ENCODE measurements around the gene PPM1H. TPM values are rescaled to one million over a fixed set of nuclear protein-coding genes. Genes with fewer than 3 reads are reported as not detected.
A peak's percentile ranks its signal among the peaks of the same experiment; 100 is the strongest.

Gene PPM1H
- total and polyA plus RNA-seq, 2 of the 8 experiments (the other 6 are each of a cell fraction or from before 2014, with no cell fraction given): 16.4 to 36.1 TPM

DNA sequence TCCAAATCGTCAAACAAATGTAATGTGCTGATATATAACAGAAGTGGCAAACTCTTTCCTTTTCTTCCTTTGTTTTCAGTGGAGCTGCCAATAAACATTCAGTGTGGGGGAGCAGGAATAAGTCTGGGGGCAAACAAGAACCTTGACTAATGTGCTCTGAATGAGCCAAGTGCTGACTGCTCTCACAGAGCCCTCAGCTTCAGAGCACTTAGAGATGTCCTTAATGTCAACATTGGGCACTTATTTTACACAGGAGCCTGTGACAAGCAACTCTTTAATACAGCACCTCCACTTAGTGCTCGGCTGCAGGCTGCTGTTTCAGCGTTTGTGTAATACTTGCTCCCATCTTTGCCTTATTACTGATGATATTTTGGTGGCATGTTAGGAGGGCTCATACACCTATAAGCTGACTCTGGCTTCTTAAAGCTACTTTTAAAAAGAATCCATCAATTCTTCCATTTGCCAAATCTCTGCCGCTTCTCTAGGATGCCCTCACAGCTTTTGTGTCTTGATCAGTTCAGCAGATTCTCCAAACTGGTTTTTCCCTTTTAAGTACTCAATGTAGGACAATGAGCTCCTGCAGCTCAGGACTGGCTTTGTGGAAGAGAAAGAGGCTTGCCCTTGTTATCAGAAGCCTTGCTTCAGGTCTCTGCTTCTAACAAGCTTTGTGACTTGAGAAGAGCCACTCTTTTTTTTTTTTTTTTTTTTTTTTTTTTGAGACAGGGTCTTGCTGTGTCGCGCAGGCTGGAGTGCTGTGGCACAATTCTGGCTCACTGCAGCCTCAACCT, 261.7 kb downstream of the PPM1H start:
- Histone ChIP-seq H3K79me1 (ENCODE audit: low read depth, low read length) (no peaks in the 10 kb centered on the region), H3K18ac (ENCODE audit: extremely low read depth, low read length) (0 out of 2 replicates have a peak overlapping the region, but pooled peaks have one; percentile 75), H3K4me3 (ENCODE audit: extremely low read depth in 1 of 4, insufficient read depth in 2 of 4, low read depth in 3 of 4, low read length in 4 of 4) (no peak overlapping the region), H3K79me2 (ENCODE audit: control insufficient read depth in 1 of 2, insufficient read depth in 2 of 2, low read length in 2 of 2) (no peaks in the 10 kb centered on the region), H4K20me1 (replicated peaks in 1 of 2; ENCODE audit: control insufficient read depth in 1 of 2, insufficient read depth in 2 of 2, low read length in 2 of 2) (no peaks in the 10 kb centered on the region), H3K14ac (ENCODE audit: insufficient read length) (no peak overlapping the region), H2BK12ac (ENCODE audit: low read depth, low read length) (no peak overlapping the region), H3K56ac (replicated peaks; ENCODE audit: insufficient read length, low read depth, low read length) (no peak overlapping the region), H3K9ac (replicated peaks in 1 of 4; ENCODE audit: extremely low read depth in 1 of 4, low read depth in 3 of 4, low read length in 3 of 4) (no peak overlapping the region), H3K23ac (ENCODE audit: insufficient read length) (no peak overlapping the region), H4K8ac (ENCODE audit: extremely low read depth, insufficient read depth, low read length) (no peak overlapping the region), H4K91ac (replicated peaks; ENCODE audit: insufficient read length, low read length) (no peak overlapping the region), H2AFZ (ENCODE audit: low read length) (no peak overlapping the region), H3K36me3 (ENCODE audit: control insufficient read depth in 2 of 4, insufficient read depth in 4 of 4, low read length in 3 of 4) (no peaks in the 10 kb centered on the region), H3K27ac (ENCODE audit: low read depth, low read length) (no peak overlapping the region), H3K4me1 (replicated peaks in 1 of 4; ENCODE audit: control insufficient read depth in 3 of 4, insufficient read depth in 4 of 4, low read length in 3 of 4) (peaks cover 0 to 8% (median 4%) of the 10 kb centered on the region in 4 experiments; a peak in 3 of 7 replicates), H3K27me3 (replicated peaks in 1 of 4; ENCODE audit: control insufficient read depth in 3 of 4, extremely low read depth in 1 of 4, insufficient read depth in 3 of 4, low read length in 3 of 4) (no peaks in the 10 kb centered on the region), H3K4me2 (ENCODE audit: insufficient read depth in 1 of 2, low read depth in 2 of 2, low read length in 2 of 2) (no peak overlapping the region), H3K23me2 (ENCODE audit: low read depth, low read length) (no peaks in the 10 kb centered on the region), H2BK120ac (replicated peaks; ENCODE audit: low read depth, low read length) (no peak overlapping the region), H3K4ac (replicated peaks; ENCODE audit: insufficient read length, low read depth, low read length) (no peak overlapping the region), H2BK15ac (ENCODE audit: low read length) (no peak overlapping the region), H2BK5ac (ENCODE audit: low read depth, low read length) (no peak overlapping the region), H3K9me3 (ENCODE audit: insufficient read depth in 2 of 2, low read depth in 1 of 2, low read length in 1 of 2) (peaks cover 5 to 10% of the 10 kb centered on the region in 2 experiments; a peak in 3 of 4 replicates), H2AK5ac (ENCODE audit: low read depth, low read length) (no peak overlapping the region), H2BK20ac (ENCODE audit: low read length) (no peak overlapping the region), H4K5ac (ENCODE audit: insufficient read length, low read depth, low read length) (no peak overlapping the region)
- FAIRE-seq: no peak
- POLR2A ChIA-PET (ENCODE audit: partially characterized antibody): interaction anchor here (1.0 to 1.6 kb wide), 3 partner anchors 16 to 31 kb away, joined by 3 to 6 read pairs (median 3); no protein-coding TSS in a partner anchor
- DNase-seq (ENCODE audit: low read depth in 1 of 2, low spot score in 2 of 2): no peak
- WGBS, 2 experiments (ENCODE audit: extremely low coverage in 1 of 2, insufficient coverage in 1 of 2, insufficient read length in 1 of 2, insufficient replicate concordance in 2 of 2, low coverage in 1 of 2, low lambda C conversion rate in 2 of 2, missing lambda C conversion rate in 1 of 2): 80% methylated on average over 4 of the region's 6 CpGs; no CpG with 5 or more reads in 1 of the 2 experiments
- CTCF ChIA-PET (ENCODE audit: partially characterized antibody): interaction anchor here (0.6 to 2.5 kb wide), 11 partner anchors 8 to 126 kb away, joined by 3 to 6 read pairs (median 3); no protein-coding TSS in a partner anchor
- TF ChIP-seq TEAD4 (IDR thresholded peaks at IDR 0.05; ENCODE audit: low read depth, low read length) (no peak), SAP30 (IDR thresholded peaks at IDR 0.05; ENCODE audit: insufficient read depth, insufficient replicate concordance, low read length) (no peak), JUN (IDR thresholded peaks at IDR 0.05; ENCODE audit: low read depth, low read length) (no peak), POLR2A (IDR thresholded peaks at IDR 0.05; ENCODE audit: control extremely low read depth in 1 of 2, low read depth in 2 of 2, low read length in 2 of 2) (no peak), EP300 (IDR thresholded peaks at IDR 0.05; ENCODE audit: borderline replicate concordance in 1 of 2, low read depth in 2 of 2, low read length in 2 of 2) (no peak), ATF3 (IDR thresholded peaks at IDR 0.05; ENCODE audit: insufficient read depth, low read depth, low read length) (no peak), TCF12 (IDR thresholded peaks at IDR 0.05; ENCODE audit: low read depth, low read length) (no peak), GABPA (IDR thresholded peaks at IDR 0.05; ENCODE audit: borderline replicate concordance, insufficient read depth, low read length) (no peak), CHD2 (IDR thresholded peaks at IDR 0.05; ENCODE audit: low read length) (no peak), RFX5 (IDR thresholded peaks at IDR 0.05; ENCODE audit: borderline replicate concordance, low read depth, low read length) (no peak), FOSL1 (IDR thresholded peaks at IDR 0.05; ENCODE audit: insufficient read depth, low read depth, low read length) (no peak), CEBPB (IDR thresholded peaks at IDR 0.05; ENCODE audit: low read depth, low read length) (no peak)
